GM10266 (cell line): Measurements from ENCODE around the gene RNF148.
"Not testable (repeated sequence)": the region's sequence is repeated elsewhere in the genome, so short reads cannot be mapped to it uniquely, and the experiment has no call there.

ENCODE experiments used
- DNase-seq: peaks from one replicate; pipeline ENCODE4 v3.0.0; 2012; ENCODE audit errors: extremely low spot score
- TF ChIP-seq, protein P1 (sequence below): IDR thresholded peaks from 2 replicates; pipeline ENCODE4 v1.5.1; 2012; ENCODE audit warnings: mild to moderate bottlenecking, low read depth; ENCODE audit not compliant: control insufficient read depth, insufficient read depth; ENCODE audit errors: missing control alignments

RNF148 gene

DNA sequence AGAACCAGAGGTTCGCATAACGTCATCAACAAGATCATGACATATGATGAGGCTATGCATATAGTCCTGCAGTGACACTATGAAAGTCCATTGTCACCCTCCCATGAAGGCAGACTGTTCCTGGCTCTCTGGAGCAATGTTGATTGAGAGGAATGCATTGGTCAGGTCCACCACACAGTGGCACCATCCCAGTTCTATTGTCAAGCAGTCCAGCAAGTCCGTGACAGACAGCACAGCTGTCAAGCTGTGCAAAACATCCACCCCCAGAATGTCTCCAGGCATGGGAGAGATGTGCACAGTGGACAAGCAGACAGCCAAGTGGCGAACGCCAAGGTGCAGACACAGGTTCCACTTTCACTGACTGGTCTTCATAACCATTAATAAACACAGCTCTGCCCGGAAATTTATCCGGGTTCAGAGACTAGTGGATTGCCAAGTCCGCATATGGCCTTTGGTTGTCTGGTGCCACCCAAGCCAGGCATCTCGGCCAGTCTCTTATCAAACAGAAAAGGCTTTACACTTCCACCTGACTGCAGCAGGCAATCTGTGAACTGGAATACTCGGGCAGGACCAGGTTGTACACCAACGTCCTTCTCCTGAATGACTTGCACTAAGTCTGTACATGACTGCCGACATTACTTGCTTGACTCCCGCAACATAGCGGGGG lies 11.0 kb downstream of the RNF148 start:
- DNase-seq, result no peak
- TF ChIP-seq, protein P1, sequence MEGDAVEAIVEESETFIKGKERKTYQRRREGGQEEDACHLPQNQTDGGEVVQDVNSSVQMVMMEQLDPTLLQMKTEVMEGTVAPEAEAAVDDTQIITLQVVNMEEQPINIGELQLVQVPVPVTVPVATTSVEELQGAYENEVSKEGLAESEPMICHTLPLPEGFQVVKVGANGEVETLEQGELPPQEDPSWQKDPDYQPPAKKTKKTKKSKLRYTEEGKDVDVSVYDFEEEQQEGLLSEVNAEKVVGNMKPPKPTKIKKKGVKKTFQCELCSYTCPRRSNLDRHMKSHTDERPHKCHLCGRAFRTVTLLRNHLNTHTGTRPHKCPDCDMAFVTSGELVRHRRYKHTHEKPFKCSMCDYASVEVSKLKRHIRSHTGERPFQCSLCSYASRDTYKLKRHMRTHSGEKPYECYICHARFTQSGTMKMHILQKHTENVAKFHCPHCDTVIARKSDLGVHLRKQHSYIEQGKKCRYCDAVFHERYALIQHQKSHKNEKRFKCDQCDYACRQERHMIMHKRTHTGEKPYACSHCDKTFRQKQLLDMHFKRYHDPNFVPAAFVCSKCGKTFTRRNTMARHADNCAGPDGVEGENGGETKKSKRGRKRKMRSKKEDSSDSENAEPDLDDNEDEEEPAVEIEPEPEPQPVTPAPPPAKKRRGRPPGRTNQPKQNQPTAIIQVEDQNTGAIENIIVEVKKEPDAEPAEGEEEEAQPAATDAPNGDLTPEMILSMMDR, result no peak

DNA sequence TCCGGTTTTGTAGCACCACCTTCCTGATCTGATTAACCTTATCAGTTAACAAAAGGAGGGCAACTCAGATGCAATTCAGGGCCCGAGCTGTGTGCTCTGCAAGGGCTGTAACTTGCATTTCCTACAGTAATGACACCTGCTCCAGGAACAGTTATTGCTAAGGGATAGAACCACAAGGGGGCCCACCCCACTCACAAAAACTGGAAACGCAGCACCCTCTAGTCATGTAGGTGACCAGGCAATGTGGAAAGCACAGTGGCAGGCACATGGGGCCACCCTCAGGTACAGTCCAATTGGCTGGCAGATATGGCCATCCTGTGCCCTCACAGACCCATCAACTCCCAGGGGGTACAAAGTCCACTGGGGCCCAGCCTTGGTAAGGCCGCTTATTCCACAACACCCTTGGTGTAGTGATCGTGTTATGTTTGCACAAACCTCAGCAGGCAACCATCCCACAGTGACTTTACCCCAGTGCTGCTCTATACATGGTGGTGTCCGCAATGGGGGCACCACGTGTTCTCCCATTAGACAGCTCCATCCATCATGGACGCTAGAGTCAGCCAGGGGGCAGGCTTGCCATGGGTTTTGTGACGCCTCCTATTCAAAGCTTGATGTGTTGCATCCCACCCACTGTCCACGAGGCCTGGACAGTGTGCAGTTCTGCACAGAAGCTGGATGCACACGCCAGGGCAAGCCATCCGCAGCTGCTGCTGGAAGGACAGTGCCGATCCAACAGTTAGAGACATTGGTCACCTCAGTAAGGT lies 13.2 kb downstream of the RNF148 start:
- no peak for DNase-seq
- TF ChIP-seq, protein P1, result no peak

DNA sequence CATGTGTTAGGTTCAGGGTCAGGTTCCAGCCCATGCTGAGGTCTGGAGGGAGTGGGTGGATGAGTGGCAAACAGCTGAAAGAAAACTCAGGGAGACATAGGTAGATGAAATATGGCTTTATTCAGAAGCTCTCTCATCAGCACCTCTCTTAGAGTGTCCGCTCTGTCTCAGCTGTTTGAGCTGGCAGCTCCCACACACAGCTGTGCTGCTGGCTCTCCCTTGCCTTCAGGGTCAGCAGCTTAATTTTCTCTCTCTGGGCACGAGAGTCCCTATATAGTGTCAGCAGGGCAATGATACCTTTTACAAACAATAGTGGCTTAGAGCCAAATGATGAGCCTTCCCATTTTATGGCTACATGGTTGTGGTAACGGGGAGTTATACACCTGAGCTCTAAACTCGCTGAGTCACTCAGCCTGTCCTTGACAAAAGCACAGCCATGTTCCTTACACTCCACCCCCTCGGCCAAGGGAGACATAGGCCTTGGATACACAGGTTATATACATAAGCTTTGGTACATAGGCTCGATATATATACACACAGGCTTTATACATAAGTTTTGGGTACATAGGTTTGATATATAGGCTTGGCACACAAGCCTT lies 14.2 kb downstream of the RNF148 start:
- DNase-seq, result no peak
- TF ChIP-seq, protein P1, result no peak

DNA sequence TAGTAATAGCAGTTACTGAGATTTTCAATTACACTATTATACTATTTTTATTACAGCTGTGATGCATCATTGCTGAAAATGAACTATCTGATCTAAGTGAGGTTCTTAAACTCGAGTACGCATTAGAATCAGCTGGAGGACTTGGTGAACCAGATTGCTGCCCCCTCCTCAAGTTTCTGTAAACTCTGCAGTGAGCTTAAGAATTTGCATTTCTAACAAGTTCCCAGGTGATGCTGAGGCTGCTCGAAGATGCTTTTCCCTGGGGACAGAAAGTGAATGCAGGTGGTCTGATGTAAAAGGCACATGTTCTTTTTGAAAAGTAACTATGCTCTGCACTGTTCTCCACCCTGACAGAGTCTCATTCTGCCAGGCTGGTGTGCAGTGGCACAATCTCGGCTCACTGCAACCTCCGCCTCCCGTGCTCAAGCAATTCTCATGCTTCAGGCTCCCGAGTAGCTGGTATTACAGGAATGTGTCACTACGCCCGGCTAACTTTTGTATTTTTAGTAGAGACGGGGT lies 16.3 kb downstream of the RNF148 start:
- TF ChIP-seq, protein P1, result no peak
- DNase-seq, result no peak

DNA sequence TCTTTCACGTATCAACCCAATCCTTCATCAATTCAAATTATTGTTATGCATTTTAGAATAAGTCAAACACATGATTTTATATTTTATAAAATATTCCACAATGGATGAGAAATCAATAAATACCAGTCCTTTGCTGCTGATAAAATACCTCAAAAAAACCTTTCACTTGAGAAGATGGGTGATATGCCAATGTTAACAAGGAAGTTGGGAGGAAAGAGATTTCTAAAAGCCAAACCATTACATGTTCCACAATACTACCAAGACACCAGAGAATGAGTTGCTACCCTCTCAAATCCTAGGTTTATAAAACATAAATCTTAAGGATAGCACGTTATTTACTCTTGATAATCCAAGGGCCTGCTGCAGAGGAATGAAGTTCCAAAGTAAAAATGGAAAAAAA lies 18.2 kb downstream of the RNF148 start:
- no peak for DNase-seq
- TF ChIP-seq, protein P1, result no peak

DNA sequence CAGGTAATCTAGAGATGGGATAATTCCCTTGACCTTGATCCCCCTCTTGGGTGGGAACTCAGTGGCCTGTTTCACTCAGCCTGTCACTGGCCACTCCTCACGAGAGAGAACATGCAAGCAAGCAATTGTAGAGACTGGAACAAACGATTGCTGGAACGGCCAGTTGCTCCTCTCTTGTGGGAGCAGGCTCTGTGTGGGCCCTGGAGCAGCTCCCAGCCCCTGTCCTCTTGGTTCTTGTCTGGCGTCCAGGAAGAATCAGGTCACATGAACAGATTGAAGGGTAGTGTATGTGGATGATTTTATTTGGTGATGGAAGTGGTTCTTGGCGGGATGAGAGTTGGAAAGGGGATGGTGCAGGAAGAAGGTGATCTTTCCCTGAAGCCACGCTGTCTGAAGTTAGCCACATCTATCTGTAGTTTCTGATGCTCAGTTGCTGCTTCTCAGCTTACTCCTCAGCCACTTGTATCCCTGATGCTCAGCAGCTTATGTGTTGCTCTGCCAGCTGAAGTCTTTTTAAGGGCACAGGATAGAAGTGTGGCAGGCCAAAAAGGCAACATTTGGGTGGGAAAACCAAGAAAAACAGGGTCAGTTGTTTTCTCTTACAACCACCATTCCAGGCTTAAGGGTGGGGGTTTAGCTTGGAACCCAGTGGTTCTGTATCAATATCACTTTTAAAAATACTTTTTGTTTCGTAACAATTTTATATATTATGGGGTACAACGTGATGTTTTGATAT lies 19.7 kb downstream of the RNF148 start:
- no peak for DNase-seq
- TF ChIP-seq, protein P1, result no peak

DNA sequence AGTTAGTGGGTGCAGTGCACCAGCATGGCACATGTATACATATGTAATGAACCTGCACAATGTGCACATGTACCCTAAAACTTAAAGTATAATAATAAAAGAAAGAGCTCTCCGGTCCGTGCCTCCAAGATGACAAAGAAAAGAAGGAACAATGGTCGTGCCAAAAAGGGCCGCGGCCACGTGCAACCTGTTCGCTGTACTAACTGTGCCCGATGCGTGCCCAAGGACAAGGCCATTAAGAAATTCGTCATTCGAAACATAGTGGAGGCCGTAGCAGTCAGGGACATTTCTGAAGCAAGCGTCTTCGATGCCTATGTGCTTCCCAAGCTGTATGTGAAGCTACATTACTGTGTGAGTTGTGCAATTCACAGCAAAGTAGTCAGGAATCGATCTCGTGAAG lies 21.5 kb downstream of the RNF148 start:
- DNase-seq, result not testable (repeated sequence)
